K562 (cell line): ENCODE data around the gene ANAPC2. TPM values are rescaled to one million over a fixed set of nuclear protein-coding genes. Genes with fewer than 3 reads are reported as not detected.

Experiments used
- ATF1 ChIP-seq, 2 experiments: fragments of 450-650 bp in 1 of 2; IDR thresholded peaks; 2 replicates each; pipeline ENCODE4 v1.6.1; 2016; ENCODE audit warnings: missing compliant biosample characterization in 1 of 2, missing genetic modification characterization in 1 of 2
- CXXC5 ChIP-seq: fragments of 250-450 bp; sonication (Bioruptor Pico); IDR thresholded peaks from 2 replicates; pipeline ENCODE4 v1.8.0; 2022; ENCODE audit warnings: inconsistent platforms, mild to moderate bottlenecking, moderate library complexity
- ESRRA ChIP-seq: fragments of 450-650 bp; IDR thresholded peaks from 2 replicates; pipeline ENCODE4 v1.6.1; 2014; ENCODE audit warnings: low read depth, mild to moderate bottlenecking, moderate library complexity, borderline replicate concordance
- ETV1 ChIP-seq: fragments of 450-650 bp; conservative IDR thresholded peaks from 2 replicates; pipeline ENCODE4 v1.6.1; 2016; ENCODE audit warnings: missing genetic modification characterization, control low read depth, low read depth, missing compliant biosample characterization
- HCFC1 ChIP-seq: IDR thresholded peaks from 2 replicates; pipeline ENCODE4 v1.6.1; 2012; ENCODE audit warnings: low read depth, low read length, improper control_type of control experiment
- HDAC1 ChIP-seq, 2 experiments: fragments of 450-650 bp; IDR thresholded peaks; 2 replicates each; pipeline ENCODE4 v1.6.1; 2016 to 2017; ENCODE audit warnings: inconsistent platforms in 1 of 2, mild to moderate bottlenecking in 1 of 2, moderate library complexity in 1 of 2
- HMGN3 ChIP-seq: IDR thresholded peaks from 2 replicates; pipeline ENCODE4 v1.6.1; 2011; ENCODE audit warnings: borderline replicate concordance, low read depth, mild to moderate bottlenecking, mixed read lengths, low read length; ENCODE audit not compliant: insufficient read length; ENCODE audit errors: extremely low read depth
- MAZ ChIP-seq, 2 experiments: fragments of 450-650 bp in 1 of 2; sonication (generic) in 1 of 2; formaldehyde crosslinking; IDR thresholded peaks in 1 of 2; conservative IDR thresholded peaks in 1 of 2; 2 replicates each; pipeline versions ENCODE4 v1.4.0 to v1.5.0; 2020; ENCODE audit warnings: mild to moderate bottlenecking in 1 of 2, missing genetic modification reagents in 1 of 2
- NRF1 ChIP-seq, 2 experiments: fragments of 450-650 bp; IDR thresholded peaks in 1 of 2; conservative IDR thresholded peaks in 1 of 2; 2 replicates each; pipeline ENCODE4 v1.6.1; 2014; ENCODE audit warnings: mild to moderate bottlenecking in 2 of 2
- RB1 ChIP-seq: fragments of 450-650 bp; IDR thresholded peaks from 2 replicates; pipeline ENCODE4 v1.6.1; 2017; ENCODE audit warnings: low read depth, mild to moderate bottlenecking
- RHOXF2B ChIP-seq: fragments of 250-450 bp; sonication (Bioruptor Pico); conservative IDR thresholded peaks from 2 replicates; pipeline ENCODE4 v1.5.1; 2021
- SAP30 ChIP-seq: fragments of 200-600 bp; sonication (generic); IDR thresholded peaks from 2 replicates; pipeline ENCODE4 v1.6.1; 2012; ENCODE audit warnings: borderline replicate concordance, low read depth, mild to moderate bottlenecking, moderate library complexity, low read length, control low read depth, inconsistent platforms; ENCODE audit not compliant: insufficient read depth, poor library complexity, severe bottlenecking
- SNIP1 ChIP-seq: fragments of 450-650 bp; IDR thresholded peaks from 2 replicates; pipeline ENCODE4 v1.7.1; 2017; ENCODE audit warnings: low read depth, mild to moderate bottlenecking
- TAF9B ChIP-seq: fragments of 450-650 bp; IDR thresholded peaks from 2 replicates; pipeline ENCODE4 v1.6.1; 2018; ENCODE audit warnings: mild to moderate bottlenecking; ENCODE audit not compliant: partially characterized antibody
- YY1 ChIP-seq, 3 experiments: IDR thresholded peaks; 2 replicates each; pipeline ENCODE4 v1.6.1; 2011; ENCODE audit warnings: low read length in 2 of 3, mild to moderate bottlenecking in 2 of 3, moderate library complexity in 2 of 3, borderline replicate concordance in 1 of 3, control low read depth in 1 of 3, low read depth in 1 of 3; ENCODE audit not compliant: insufficient read depth in 3 of 3, insufficient replicate concordance in 2 of 3, control insufficient read depth in 1 of 3, insufficient read length in 1 of 3; ENCODE audit errors: extremely low read depth in 1 of 3
- ZBTB7A ChIP-seq: IDR thresholded peaks from 2 replicates; pipeline ENCODE4 v1.6.1; 2011; ENCODE audit warnings: low read depth, mild to moderate bottlenecking, low read length, moderate library complexity, borderline replicate concordance; ENCODE audit not compliant: control insufficient read depth
- ZNF408 ChIP-seq: fragments of 250-450 bp; sonication (Bioruptor Pico); IDR thresholded peaks from 2 replicates; pipeline ENCODE4 v1.4.0; 2020; ENCODE audit warnings: low read depth, mild to moderate bottlenecking, moderate library complexity
- ZSCAN32 ChIP-seq: fragments of 450-650 bp; formaldehyde crosslinking; IDR thresholded peaks from 2 replicates; pipeline ENCODE4 v1.4.0; 2020; ENCODE audit warnings: mild to moderate bottlenecking, moderate library complexity
- polyA plus RNA-seq, 8 experiments: library from polyadenylated mRNA; depleted of rRNA in 4 of 8; stranded (reverse) in 5 of 8; unstranded in 3 of 8; fragments of >200 nt; fragmentation: Nextera tagmentation in 2 of 8; fragmentation: Illumina TruSeq in 1 of 8; extraction: Ambion mirVana in 2 of 8; extraction: Trizol in 1 of 8; gene quantifications; 2 replicates each; pipeline versions ENCODE4 v1.2.1 to v1.2.3, GENCODE V29; 2011 to 2014; ENCODE audit warnings: inconsistent platforms in 1 of 8, missing spikeins in 1 of 8
- total RNA-seq, 7 experiments: library from RNA; depleted of rRNA in 6 of 7; stranded (reverse); fragments of >200 nt in 6 of 7; fragmentation: Illumina TruSeq in 2 of 7; extraction: Trizol in 2 of 7; gene quantifications; 2 replicates each; pipeline versions ENCODE4 v1.2.1 to v1.2.3, GENCODE V29; 2011 to 2021; ENCODE audit warnings: low replicate concordance in 1 of 7
- TF ChIP-seq, protein P1 (sequence below): conservative IDR thresholded peaks from 2 replicates; pipeline ENCODE4 v1.6.1; 2011; ENCODE audit warnings: low read depth, mild to moderate bottlenecking, low read length; ENCODE audit not compliant: control insufficient read depth
- TF ChIP-seq, protein P2 (sequence below), 3 experiments: IDR thresholded peaks in 2 of 3; conservative IDR thresholded peaks in 1 of 3; 2 replicates each; pipeline ENCODE4 v1.5.1; 2011 to 2012; ENCODE audit warnings: low read length in 3 of 3, mild to moderate bottlenecking in 3 of 3, control low read depth in 2 of 3, improper control_type of control experiment in 1 of 3, inconsistent platforms in 1 of 3, low read depth in 1 of 3, mixed read lengths in 1 of 3, moderate library complexity in 1 of 3; ENCODE audit not compliant: insufficient read depth in 2 of 3
- TF ChIP-seq, protein P3 (sequence below): fragments of 250-450 bp; sonication (Bioruptor Pico); IDR thresholded peaks from 2 replicates; pipeline ENCODE4 v1.9.0; 2021; ENCODE audit warnings: mild to moderate bottlenecking

ANAPC2 gene
- total and polyA plus RNA-seq, 9 of the 15 experiments (the other 6 are each of a cell fraction or from before 2014, with no cell fraction given) = 0.11 to 56.5 (median 17.1) TPM; not detected in 1

DNA sequence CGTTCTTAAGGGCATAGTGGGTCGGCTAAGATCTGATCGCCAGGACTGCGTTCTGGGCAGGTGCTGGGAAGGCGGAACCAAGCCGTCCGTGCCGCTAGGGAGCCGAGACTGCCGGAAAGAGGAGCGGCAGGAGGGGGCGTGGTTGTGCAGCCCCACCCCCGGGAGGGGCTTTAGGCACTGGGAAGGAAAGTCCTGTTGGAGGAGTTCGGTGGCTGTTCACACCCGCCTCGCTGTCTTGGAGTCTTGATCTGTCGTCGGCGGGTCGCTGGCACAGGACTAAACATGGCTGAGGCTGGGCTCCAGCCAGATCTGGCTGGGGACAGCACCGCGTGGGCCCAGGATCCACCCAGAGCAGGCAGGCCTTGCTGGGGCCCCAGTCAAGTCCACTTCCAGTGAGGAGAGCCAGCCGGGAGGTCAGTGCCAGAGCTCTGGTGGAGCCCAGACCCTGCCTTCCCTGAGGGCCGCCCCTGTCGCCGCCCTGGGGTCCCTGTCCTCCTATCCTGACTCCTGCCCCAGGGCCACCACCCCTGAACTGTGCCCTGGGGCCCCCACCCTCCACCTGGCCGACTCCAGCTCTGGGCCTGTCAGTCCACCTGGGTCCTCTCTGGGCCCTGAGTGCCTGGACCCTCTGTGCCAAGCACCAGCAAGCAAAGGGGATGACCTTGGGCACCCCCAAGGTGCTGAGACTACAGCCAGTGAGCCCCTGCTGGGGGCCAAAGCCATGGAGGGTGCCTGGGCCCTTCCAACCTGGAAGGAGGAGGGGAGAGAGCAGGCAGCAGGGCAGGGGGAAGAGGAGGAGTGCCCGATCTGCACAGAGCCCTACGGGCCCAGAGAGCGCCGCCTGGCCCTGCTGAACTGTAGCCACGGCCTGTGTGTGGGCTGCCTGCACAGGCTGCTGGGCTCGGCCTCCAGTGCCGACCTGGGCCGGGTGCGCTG is 29.2 kb upstream of the ANAPC2 start (continued):
- TF ChIP-seq ETV1 (tag) (peak; percentile 54), ESRRA (0 out of 2 replicates have a peak, but pooled peaks have one; percentile 18), SAP30 (peak; percentile 32), ATF1 (CRISPR knock-in tag; IDR thresholded peaks at IDR 0.05) (no peak), ATF1 (tag; IDR thresholded peaks at IDR 0.05) (no peak), CXXC5 (CRISPR knock-in tag) (peak; percentile 70), NRF1 (conservative IDR thresholded peaks at IDR 0.05 in 1 of 2, IDR thresholded peaks at IDR 0.05 in 1 of 2) (peak; percentile 58 to 59; a peak in 3 of 4 replicates), RHOXF2B (CRISPR knock-in tag) (no peak), MAZ (CRISPR knock-in tag; conservative IDR thresholded peaks at IDR 0.05 in 1 of 2, IDR thresholded peaks at IDR 0.05 in 1 of 2) (peak; percentile 48 to 92; a peak in 2 of 4 replicates), HDAC1 (IDR thresholded peaks at IDR 0.05) (peak in 1 of 2 experiments; percentile 67; a peak in 2 of 4 replicates), ZSCAN32 (CRISPR knock-in tag) (no peak), HCFC1 (0 out of 2 replicates have a peak, but pooled peaks have one; percentile 23), SNIP1 (no peak), HMGN3 (peak; percentile 52), RB1 (0 out of 2 replicates have a peak, but pooled peaks have one; percentile 21), ZNF408 (CRISPR knock-in tag) (no peak), ZBTB7A (peak; percentile 94), TAF9B (peak; percentile 16), YY1 (IDR thresholded peaks at IDR 0.05; ENCODE audit: borderline replicate concordance in 1 of 3, control insufficient read depth in 1 of 3, extremely low read depth in 1 of 3, insufficient read depth in 3 of 3, insufficient read length in 1 of 3, insufficient replicate concordance in 2 of 3, low read depth in 1 of 3, low read length in 2 of 3) (peak in 2 of 3 experiments; percentile 19 to 66)
- TF ChIP-seq, protein P1, sequence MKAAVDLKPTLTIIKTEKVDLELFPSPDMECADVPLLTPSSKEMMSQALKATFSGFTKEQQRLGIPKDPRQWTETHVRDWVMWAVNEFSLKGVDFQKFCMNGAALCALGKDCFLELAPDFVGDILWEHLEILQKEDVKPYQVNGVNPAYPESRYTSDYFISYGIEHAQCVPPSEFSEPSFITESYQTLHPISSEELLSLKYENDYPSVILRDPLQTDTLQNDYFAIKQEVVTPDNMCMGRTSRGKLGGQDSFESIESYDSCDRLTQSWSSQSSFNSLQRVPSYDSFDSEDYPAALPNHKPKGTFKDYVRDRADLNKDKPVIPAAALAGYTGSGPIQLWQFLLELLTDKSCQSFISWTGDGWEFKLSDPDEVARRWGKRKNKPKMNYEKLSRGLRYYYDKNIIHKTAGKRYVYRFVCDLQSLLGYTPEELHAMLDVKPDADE = 0 out of 2 replicates have a peak, but pooled peaks have one; percentile 48
- TF ChIP-seq, protein P2, sequence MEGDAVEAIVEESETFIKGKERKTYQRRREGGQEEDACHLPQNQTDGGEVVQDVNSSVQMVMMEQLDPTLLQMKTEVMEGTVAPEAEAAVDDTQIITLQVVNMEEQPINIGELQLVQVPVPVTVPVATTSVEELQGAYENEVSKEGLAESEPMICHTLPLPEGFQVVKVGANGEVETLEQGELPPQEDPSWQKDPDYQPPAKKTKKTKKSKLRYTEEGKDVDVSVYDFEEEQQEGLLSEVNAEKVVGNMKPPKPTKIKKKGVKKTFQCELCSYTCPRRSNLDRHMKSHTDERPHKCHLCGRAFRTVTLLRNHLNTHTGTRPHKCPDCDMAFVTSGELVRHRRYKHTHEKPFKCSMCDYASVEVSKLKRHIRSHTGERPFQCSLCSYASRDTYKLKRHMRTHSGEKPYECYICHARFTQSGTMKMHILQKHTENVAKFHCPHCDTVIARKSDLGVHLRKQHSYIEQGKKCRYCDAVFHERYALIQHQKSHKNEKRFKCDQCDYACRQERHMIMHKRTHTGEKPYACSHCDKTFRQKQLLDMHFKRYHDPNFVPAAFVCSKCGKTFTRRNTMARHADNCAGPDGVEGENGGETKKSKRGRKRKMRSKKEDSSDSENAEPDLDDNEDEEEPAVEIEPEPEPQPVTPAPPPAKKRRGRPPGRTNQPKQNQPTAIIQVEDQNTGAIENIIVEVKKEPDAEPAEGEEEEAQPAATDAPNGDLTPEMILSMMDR (IDR thresholded peaks at IDR 0.05 in 2 of 3, conservative IDR thresholded peaks at IDR 0.05 in 1 of 3; ENCODE audit: insufficient read depth in 2 of 3, low read depth in 1 of 3, low read length in 3 of 3) = peak in 1 of 3 experiments; percentile 27; a peak in 2 of 6 replicates
- TF ChIP-seq, protein P3, sequence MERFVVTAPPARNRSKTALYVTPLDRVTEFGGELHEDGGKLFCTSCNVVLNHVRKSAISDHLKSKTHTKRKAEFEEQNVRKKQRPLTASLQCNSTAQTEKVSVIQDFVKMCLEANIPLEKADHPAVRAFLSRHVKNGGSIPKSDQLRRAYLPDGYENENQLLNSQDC = no peak
